Measurements from ENCODE around the gene GJA10.
"Not testable (repeated sequence)": the region's sequence is repeated elsewhere in the genome, so short reads cannot be mapped to it uniquely, and the experiment has no call there.

GJA10 gene

GRCh38 chr6:89894169-89894568 is at the start of gene GJA10:
Gene GJA10, plus strand, starts transcription at chr6:89894469. Its CDS starts 0 bp downstream, at chr6:89894469.
- intact Hi-C loops (cut with DNase I) = no loop called here
- no peak for DNase-seq

- intact Hi-C loops (cut with DNase I); DNase-seq: not testable (repeated sequence)
Observed at GRCh38 chr6:89847513-89847912, 46.8 kb upstream of the GJA10 start.

GRCh38 chr6:89853068-89853467 is 41.2 kb upstream of the GJA10 start:
- DNase-seq = no peak
- intact Hi-C loops (cut with DNase I) = no loop called here

- intact Hi-C loops (cut with DNase I) = no loop called here
- no peak for DNase-seq
Observed at GRCh38 chr6:89858041-89858440, 36.2 kb upstream of the GJA10 start.

GRCh38 chr6:89859744-89860143 is 34.5 kb upstream of the GJA10 start:
- intact Hi-C loops (cut with DNase I) = no loop called here

GRCh38 chr6:89862273-89862672 is 32.0 kb upstream of the GJA10 start:
- DNase-seq = no peak
- intact Hi-C loops (cut with DNase I) = no loop called here

More at GRCh38 chr6:89859744-89860143, 34.5 kb upstream of the GJA10 start:
- DNase-seq = no peak

GRCh38 chr6:89862698-89863097 is 31.6 kb upstream of the GJA10 start:
- intact Hi-C loops (cut with DNase I) = no loop called here

GRCh38 chr6:89866024-89866678 is 28.1 kb upstream of the GJA10 start:
- intact Hi-C loops (cut with DNase I) = no loop called here
- no peak for DNase-seq

More at GRCh38 chr6:89862698-89863097, 31.6 kb upstream of the GJA10 start:
- no peak for DNase-seq

- intact Hi-C loops (cut with DNase I) = no loop called here
- no peak for DNase-seq
Observed at GRCh38 chr6:89873721-89874120, 20.5 kb upstream of the GJA10 start.

GRCh38 chr6:89874438-89874837 is 19.8 kb upstream of the GJA10 start:
- intact Hi-C loops (cut with DNase I) = no loop called here
- DNase-seq = no peak

GRCh38 chr6:89886378-89887120 is 7.7 kb upstream of the GJA10 start:
- intact Hi-C loops (cut with DNase I) = no loop called here
- DNase-seq = no peak

- DNase-seq = peak in 1 of 10 donors; percentile 79
- intact Hi-C loops (cut with DNase I) = no loop called here
Observed at GRCh38 chr6:89887452-89888137, 6.7 kb upstream of the GJA10 start.

- intact Hi-C loops (cut with DNase I) = no loop called here
- DNase-seq = no peak
Observed at GRCh38 chr6:89888138-89888514, 6.1 kb upstream of the GJA10 start.

GRCh38 chr6:89888871-89889270 is 5.4 kb upstream of the GJA10 start:
- intact Hi-C loops (cut with DNase I) = no loop called here
- no peak for DNase-seq

- DNase-seq; intact Hi-C loops (cut with DNase I): not testable (repeated sequence)
Observed at GRCh38 chr6:89890845-89891528, 3.3 kb upstream of the GJA10 start.

GRCh38 chr6:89892577-89892976 is 1.7 kb upstream of the GJA10 start:
- DNase-seq; intact Hi-C loops (cut with DNase I): not testable (repeated sequence)

- no peak for DNase-seq
Observed at GRCh38 chr6:89895276-89895874, 1.1 kb downstream of the GJA10 start.

GRCh38 chr6:89910001-89910901 is 16.0 kb downstream of the GJA10 start:
- intact Hi-C loops (cut with DNase I); DNase-seq: not testable (repeated sequence)

More at GRCh38 chr6:89895276-89895874, 1.1 kb downstream of the GJA10 start:
- intact Hi-C loops (cut with DNase I) = no loop called here

GRCh38 chr6:89910902-89911240 is 16.6 kb downstream of the GJA10 start:
- intact Hi-C loops (cut with DNase I) = no loop called here
- no peak for DNase-seq
